HG02884 (cell line): ENCODE data around the gene FANCI.

Experiments
- ATAC-seq: cut with Tn5 transposase; IDR thresholded peaks from one replicate; pipeline ENCODE4 v1.9.1; 2021; ENCODE audit warnings: mild to moderate bottlenecking, moderate library complexity; ENCODE audit not compliant: unreplicated experiment

FANCI gene

GRCh38 chr15:89359471-89360293, 115.9 kb downstream of the FANCI start:
- no peak for ATAC-seq

- ATAC-seq, result no peak
Observed at GRCh38 chr15:89360294-89360971, 116.7 kb downstream of the FANCI start.

GRCh38 chr15:89361451-89362202, 117.8 kb downstream of the FANCI start:
- ATAC-seq, result no peak

GRCh38 chr15:89362203-89363101, 118.7 kb downstream of the FANCI start:
- no peak for ATAC-seq

GRCh38 chr15:89363133-89363532, 119.4 kb downstream of the FANCI start:
- no peak for ATAC-seq

- no peak for ATAC-seq
Observed at GRCh38 chr15:89363770-89364169, 120.0 kb downstream of the FANCI start.

GRCh38 chr15:89364341-89364740, 120.6 kb downstream of the FANCI start:
- no peak for ATAC-seq

GRCh38 chr15:89364741-89365450, 121.1 kb downstream of the FANCI start:
- ATAC-seq, result no peak

- no peak for ATAC-seq
Observed at GRCh38 chr15:89365462-89366065, 121.8 kb downstream of the FANCI start.
